SHP77 (cell line): Measurements from ENCODE around the gene NEGR1.

ENCODE experiments used
- DNase-seq, 2 experiments: peaks; one replicate each; lab custom pipeline; 2025; lab: John Stamatoyannopoulos, UW

The NEGR1 gene

DNA sequence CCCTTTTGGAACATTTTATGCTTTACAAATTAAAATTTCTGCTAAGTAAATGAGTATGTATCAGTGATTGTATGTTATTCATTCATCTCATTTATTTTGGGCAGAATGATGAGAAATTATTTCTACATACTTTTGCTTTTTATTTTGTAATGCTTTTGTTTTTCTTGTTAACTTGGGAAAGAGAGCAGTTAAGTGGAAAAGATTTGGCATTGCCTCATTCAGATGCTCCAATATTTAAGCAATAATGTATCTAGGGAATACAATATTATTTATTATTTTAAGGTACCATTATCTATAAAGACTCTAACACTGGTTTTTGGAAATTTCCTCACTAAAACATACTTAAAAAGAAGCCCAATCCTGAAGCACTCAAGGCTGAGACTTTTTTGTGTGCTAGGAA lies 431.8 kb downstream of the NEGR1 start:
- no peak for DNase-seq

DNA sequence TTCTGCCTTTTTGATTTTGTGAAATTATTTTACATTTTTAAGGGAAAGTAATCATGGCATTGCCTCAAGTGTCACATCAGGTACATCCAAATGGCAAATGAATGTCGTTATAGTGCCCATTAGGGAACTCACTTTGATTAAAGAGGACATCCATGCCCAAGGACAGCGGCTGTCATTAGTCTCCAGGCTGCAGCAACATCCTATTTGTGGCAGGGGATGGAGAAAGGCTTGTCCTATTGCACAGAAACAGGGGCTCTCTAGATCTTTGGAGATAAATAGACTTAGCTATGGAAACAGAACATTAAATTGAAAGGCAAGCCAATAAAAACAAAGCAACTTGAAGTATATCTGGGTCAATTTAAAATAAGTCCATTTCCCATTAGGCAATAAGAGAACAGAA lies 439.3 kb downstream of the NEGR1 start:
- no peak for DNase-seq

DNA sequence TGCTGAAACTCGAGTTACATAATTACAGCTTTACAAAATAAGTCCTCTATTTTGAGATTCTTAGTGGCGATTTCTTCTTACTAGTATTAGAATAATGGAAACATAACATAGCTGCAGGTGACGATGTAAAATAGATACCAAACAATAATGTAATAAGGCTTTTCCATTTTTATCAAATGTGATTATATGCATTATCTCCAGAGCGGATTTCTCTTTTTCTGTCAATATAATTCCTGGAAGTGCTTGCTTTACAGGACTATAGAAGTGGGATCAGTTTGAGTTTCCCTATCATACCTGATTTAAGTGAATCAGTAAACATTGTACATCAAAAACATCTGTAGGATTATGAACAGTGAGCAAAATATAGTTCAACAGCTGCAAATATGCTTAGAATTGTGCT lies 442.5 kb downstream of the NEGR1 start:
- no peak for DNase-seq

DNA sequence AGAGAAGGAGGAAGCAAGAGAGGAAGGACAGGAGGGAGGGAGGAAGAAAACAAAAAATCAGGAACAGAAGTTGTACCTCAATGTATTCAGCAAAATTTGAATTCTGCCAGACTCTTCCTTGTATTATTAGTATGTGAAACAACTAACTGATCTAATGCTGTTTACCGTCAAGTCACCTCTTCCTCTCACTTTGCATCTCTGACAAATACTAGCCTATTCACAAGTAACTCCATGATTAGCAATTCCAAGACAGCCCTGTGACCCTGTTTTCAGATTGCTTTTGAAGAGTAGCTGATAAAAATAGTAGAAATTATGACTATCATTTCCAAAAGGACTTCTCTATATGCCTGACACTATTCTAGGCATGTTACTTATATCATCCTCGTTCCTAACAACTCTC lies 445.4 kb downstream of the NEGR1 start:
- DNase-seq = no peak

DNA sequence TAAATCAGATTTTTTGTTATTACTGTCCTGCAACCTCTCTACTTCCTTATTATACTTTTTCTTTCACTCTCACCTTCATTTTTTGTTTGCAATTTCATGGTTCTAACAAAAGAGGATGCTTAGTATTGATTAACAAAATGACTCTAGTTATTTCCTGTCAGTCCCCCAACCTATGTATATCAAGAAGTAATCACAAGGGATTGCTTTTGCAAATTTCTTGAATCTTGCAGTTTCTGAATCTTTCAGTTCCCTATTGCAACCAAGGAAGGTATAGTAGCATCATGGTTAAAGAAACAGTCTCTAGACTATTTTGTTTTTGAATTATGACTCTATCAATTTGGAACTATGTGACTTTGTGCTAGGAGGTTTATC lies 446.9 kb downstream of the NEGR1 start:
- no peak for DNase-seq

DNA sequence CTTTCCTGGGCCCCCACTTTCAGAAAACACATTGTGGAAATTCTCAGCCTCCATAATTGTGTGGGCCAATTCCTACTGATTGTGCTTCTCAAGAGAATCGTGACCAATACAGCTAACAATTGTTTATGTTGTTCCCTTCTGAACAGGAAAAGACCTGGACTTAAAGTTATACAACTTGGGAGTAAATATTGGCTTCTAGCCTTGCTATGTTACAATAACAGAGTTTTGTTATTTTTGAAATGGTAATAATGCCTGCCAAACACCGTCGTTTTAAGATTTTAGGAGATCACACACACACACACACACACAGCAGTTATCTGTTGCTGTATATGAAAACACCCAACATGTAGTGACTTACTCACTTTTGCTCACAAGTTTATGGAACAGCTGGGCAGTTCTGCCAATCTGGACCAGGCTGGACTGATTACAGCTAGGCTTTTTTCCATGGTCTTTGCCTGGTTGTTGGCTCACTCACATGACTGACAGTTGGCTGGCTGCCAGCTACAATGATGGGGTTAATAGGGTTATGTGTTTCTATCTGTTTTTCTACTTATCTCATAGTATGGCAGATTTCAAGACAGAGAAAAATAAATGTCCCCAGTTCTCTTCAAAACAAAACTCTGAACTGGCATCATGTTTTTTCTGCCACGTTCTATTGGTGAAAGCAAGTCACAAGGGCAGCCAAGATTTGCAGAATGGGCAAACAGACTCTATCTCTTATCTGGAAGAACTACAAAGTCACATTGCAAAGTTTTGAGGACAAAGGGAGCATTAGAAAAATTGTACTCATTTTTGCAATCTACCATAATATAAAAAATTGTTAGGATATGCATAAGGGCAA lies 447.5 kb downstream of the NEGR1 start:
- no peak for DNase-seq

DNA sequence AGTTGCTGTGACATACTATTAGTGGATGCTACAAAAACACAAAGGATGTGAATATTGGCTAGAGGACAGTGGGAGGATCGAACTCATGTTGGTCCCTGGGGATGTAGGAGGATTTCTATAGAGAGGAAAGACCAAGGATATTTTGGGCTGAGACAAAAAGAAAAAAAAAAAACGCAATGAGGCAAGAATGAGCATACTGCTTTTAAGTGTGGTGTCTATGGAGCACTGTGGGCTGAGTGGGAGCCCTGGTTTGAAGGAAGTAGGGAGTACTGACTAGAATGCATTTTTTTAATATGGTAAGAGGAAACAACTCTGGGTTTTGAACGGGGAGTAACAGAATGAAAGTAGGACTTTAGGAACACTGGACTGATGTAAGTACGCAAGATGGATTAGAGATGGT lies 450.7 kb downstream of the NEGR1 start:
- no peak for DNase-seq

DNA sequence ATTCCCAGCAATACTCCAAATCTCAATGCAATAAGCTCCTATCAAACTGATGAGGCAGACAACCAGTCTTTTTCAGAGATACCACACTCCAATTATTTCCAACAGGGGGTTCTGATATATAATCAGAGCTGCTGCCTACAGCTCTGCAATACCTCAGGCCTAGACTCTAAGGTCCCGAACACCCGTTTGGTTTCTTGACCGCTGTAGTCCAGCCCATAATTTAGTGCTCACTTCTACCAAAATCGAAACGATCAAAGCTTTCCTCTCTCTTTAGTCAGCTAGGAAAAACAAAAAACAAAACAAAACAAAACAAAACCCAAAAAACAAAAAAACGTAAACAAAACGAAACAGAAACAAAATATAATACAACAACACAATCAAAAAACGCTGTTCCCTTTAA lies 453.0 kb downstream of the NEGR1 start:
- DNase-seq = no peak

DNA sequence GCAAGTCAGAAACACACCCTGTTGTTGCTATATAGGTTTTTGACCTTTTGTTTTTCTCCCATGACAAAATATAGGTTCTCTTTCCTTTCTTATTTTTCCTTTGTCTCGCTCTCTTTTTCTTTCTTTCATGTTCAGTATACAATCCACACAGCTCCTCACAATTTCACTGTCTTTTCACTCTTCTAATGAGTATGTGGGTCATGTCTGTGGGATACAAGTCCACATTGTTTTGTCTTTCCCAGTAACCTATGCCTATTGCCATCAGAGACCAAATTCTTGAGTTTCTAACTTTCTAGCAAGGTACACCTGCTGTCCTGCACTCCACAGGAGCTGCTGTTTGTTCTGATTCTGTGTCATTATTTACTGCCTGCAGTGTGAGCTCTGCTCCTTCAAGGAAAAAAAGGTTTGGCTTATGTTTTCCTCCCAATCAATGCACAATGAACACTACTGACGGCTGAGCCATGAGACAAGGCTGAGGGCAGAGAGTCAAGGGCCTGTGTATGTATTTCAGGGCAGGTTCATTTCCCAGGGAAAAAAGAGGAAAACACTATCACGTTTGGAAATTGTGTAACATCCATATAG lies 453.8 kb downstream of the NEGR1 start:
- DNase-seq = no peak

DNA sequence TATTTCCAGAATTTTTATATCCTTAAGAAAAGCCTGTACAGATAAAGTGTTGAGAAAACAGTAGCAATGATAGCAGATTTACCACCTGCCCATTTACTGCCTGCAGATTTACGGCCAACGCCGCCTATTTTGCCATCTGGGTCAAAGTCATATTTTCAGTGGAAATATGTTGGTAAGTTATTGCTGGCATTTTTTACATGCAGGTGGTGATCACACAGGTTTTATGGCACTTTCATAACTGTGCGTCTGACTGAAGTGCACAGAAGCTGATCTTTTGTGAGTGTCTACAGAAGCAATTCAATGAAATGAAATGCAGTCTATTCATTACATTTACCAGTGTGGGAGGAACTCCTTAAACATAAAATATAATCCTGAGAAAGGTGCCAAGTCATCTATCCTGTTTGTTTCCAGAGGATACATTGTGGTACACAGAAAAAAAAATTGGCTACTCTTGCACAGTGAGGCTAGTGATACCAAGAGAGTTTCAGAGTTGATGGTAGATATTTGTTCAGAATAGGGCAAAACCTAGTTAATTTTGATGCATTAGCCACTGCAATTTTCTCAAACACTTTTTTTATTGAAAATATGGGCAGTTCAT lies 458.5 kb downstream of the NEGR1 start:
- DNase-seq = no peak

DNA sequence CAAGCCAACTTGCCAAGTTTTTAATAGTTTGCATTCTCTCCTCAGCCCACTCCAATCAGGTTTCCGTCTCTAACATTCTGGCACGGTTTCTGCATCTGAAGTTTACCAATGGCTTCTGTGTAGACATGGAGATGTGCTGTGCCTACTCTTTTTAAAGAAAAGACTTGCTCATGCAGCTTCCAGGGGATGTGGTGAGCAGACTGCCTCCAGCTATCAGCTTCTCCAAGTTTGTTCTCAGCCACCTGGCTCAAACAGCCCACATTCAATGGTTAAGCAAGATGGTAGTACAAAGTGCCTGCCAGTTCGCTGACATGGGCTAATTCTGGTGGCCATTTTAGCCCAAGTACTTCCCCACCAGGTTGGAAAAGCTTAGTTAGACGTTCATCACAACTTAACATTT lies 465.3 kb downstream of the NEGR1 start:
- DNase-seq = no peak

DNA sequence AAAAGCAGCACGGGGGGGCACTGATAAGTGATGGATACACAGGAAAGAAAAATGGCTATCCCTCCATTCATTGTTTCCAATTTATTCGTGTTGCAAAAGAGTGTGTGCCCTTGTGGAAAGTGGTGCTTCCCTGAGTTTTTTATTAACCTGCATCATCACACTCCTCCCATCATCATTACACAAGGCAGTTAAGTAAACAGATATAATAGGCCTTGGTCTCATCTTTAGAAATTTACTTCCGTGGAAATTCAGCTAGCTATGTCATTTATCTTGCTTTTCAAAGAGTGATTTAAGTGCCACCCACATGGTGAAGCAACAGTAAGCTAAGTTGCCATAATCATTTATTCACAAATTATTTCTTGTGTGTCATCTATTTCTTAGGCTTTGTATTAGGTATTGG lies 473.3 kb downstream of the NEGR1 start:
- DNase-seq = no peak

DNA sequence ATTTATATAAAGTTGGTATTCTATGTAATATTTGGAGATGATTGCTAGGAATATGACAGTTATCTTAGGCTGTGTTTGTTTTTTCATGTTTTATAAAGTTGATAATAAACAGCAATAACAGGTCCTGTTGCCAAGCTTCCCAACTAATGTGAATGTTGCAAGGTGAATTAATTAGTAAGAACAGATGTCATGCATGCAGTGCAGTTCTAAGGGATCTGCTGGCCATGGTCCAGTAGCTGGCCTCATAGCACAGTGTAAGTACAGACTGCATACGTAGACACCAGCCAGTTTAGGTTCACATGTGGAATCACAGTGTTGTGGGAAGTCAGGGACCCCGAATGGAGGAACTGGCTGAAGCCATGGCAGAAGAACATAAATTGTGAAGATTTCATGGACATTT lies 478.2 kb downstream of the NEGR1 start:
- DNase-seq = no peak

DNA sequence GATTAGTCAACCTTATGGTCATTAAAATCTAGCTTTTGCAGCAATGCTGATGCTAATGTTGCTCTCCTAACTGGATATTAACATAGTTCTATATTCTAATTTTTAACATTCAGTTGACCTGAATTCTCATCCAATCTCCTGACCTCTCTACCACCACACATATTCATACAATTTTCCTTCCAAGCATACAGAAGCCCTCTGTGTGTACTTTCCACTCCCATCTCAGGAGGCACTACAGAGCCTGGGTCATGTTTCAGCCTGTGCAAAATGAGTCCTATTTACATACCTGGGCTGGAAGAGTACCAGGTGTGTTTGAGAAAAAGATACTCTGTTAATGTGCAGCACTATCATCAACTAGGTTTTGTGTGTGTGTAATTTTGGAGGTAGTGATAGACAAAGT lies 486.3 kb downstream of the NEGR1 start:
- no peak for DNase-seq

DNA sequence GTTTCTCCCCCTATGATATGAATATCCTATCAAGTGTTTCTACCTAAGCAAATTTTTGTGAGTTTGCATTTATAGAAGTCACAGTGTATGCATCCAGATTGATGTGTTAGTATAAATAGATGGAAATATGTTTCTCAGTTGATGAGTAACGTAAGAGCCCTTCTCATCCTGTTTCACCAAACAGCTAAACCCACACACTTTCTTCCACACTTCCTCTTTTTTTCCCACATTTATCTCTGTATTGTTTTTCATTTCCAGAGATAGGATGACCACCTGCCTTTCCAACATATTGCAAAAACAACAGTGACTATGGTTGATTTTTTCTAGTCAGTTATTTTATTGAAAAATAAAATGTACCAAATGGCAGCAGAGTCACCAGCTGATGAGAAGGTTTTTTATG lies 490.1 kb downstream of the NEGR1 start:
- no peak for DNase-seq

DNA sequence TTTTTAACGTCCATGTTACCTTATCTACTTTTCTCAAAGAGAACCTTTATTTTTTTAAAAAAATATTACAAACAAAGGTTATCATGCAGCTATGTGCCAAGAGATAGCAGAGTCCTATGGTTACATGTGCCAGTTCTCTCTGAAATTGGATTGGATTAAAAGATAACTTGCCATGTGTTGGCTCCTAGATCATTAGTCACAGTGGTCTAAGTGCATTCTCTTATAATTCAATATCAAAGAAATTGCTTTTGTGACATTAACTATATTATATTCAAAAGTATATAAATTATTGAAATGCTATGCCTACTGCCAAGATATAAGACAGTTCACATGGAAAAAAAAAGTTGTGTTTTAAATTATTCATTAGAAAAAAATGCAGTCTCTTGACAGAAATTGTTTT lies 494.2 kb downstream of the NEGR1 start:
- no peak for DNase-seq

DNA sequence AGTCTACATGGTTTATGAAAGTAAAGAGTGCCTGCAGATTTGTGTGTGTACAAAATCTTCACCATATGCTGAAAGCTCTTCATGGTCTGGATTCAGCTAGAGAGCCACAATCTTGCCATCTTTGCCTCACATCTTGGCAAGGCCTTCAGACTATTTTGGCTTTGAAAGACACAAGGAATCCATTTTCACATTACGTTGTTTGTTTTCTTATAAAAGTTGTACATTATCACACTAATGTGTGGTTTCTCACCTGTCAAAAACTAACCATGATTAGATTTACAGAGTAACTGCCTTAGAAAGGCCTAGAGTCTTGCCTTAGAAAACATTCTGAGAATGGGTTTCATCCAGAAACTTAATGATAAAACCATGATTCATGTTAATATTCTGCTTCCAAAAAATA lies 494.6 kb downstream of the NEGR1 start:
- no peak for DNase-seq

DNA sequence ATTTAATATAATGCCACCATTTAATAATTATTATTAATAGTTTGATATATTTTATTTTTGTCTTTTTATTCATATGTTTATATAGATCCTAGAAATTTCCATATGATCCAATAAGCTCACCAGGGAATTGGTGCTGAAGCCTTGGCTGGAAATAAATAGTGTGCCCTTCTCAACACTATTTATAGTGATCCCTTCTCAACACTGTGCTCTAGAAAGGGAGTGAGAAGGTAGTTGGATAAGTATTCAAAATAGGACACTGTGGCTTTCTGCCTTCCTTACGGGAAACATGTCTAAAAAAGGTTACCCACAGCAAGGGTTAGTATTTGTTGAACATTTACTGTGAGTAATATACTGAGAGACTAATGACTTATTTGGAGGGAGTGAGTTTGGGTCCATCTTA lies 496.1 kb downstream of the NEGR1 start:
- no peak for DNase-seq

DNA sequence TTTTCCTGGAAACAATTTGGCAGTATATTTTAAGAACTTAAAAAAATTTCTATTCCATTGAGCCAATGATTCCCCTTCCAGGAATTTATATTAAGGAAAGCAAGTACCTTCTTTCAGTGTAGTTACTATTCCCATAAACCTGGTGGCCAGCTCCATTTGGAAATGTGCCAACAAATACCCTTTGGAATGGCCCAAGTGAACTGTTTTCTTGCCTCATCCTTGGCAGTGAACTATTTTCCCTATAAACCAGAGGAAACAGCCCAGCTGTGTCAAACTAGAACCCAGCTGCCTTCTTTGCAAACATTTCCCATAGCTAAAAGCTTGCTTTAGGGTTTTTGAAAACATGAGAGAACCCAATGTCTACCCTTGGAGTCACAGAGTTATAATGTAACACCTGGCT lies 496.9 kb downstream of the NEGR1 start:
- DNase-seq = no peak

DNA sequence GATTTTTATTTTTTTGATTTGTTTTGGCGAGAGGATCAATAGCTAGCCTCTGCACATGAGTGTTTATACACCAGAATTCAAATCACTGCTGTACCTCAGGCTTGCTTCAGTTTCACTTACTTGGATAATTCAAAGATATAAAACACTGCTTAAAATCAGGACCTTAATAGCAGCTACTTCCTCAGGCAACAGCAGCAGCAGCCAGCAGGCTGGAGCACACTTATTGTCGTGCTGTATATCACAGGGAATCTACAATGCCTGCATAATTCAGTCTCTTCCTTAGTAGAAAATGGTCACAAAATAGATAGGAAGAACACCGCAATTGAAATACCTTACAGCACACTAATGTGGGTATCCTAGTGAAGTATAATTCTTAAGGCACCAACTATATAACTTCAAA lies 497.3 kb downstream of the NEGR1 start:
- DNase-seq = no peak

DNA sequence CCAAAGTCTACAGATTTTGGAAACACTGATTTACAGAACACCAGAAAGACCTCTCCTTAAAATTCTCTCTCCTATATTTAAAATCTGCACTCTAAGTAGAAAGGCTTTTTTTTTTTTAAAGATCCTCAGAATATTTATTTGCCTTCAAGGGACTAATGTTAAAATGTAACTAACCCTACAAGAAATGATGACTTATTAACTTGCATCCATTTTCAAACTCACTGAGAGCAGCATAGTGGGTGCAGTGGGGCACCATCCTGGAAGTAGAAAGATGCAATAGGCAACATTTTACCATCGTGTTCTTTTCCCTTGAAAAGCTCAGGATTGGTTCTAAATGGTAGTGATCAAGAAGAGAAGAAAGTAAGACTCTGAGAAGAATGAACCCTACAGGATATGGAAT lies 498.1 kb downstream of the NEGR1 start:
- DNase-seq = no peak

DNA sequence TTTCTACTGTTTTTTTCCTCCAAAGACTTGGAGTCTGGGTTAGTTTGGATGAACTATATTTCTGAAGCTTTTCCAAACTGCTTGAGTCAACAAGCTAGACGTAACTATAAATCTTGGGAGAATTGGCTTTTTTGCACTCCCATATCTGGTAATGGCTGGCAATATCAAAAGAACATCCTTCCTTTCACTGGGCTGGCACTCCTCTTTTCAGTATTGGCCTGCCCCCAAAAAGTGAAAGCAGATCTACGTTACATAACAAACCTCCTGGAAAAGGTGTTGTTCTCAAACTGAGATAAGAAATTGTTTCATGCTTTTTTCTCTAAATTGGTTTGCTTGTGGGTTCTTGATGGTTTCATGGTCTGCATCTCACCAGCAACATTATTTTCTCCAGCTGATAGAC lies 499.3 kb downstream of the NEGR1 start:
- no peak for DNase-seq

DNA sequence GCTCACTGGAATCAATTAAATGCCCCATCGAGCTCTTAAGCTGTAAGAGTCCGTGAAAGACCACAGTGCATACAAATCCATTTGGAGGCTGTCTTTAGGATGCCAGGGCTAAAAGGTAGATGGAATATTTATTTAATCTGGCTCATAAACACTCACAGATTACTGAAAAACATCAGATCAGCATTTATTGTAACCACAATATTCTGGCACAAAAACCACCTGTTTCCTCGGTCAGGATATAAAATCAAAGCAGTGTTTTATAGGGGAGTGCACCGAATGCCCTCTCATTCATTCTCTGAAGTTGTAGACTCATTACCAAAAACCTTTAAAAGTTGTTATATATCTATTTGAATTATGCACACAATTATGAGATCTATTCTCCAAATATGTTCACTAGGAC lies 500.9 kb downstream of the NEGR1 start:
- no peak for DNase-seq

DNA sequence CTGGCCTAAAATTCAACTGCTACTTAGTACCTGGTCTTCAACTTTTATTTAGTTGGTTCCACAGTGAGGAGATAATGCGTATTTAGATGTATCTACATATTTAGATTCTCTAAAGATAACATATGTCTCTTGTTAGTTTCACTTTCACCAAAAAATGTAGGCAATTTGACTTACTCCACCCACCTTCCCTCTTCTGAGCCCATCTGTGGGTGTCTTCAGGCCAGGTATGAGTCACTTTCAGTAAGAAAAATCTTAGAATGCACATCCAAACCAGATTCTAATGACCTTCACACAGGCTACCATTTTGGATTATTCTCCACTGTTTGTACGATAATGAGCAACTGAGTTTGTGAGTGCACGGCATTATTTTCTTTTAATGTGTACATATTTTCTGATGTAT lies 501.7 kb downstream of the NEGR1 start:
- DNase-seq = no peak
